ENCODE data around the gene A4GALT.
A peak's percentile ranks its signal among the peaks of the same experiment; 100 is the strongest.
"Not testable (repeated sequence)": the region's sequence is repeated elsewhere in the genome, so short reads cannot be mapped to it uniquely, and the experiment has no call there.

A4GALT gene

DNA sequence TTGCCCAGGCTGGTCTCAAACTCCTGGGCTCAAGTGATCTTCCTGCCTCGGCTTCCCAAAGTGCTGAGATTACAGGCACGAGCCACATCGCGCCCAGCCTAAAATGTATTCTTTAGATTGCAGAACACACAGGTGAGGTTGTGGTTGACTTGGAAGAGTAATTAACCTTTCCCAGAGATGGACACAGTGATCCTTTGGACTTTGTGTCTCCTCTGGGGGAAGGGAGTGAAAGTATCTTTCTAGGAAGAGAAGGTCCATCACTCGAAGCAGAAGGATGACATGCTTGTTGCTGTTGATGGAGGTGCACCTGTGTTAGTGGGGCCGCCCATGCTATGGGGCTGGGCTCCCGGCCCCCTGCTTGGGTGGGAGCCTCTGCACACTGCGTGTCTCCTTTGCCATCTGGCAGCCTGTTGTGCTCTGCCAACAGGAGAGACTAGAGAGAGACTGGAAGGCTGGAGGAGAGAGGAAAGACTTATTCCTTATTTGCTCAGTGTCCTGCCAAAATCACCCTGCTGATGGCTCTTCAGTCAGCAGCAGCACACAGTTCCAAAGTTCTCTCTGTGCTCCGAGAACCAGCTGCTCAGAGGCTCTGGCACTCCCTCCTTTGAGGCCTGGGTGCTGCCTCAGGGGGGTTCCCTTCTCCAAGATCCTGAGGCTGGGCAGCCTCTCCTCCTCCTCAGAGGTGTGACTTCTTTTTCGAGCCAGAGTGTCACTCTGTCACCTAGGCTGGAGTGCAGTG lies 38.4 kb downstream of the A4GALT start:
- no peak for DNase-seq (ENCODE audit: low read depth)

DNA sequence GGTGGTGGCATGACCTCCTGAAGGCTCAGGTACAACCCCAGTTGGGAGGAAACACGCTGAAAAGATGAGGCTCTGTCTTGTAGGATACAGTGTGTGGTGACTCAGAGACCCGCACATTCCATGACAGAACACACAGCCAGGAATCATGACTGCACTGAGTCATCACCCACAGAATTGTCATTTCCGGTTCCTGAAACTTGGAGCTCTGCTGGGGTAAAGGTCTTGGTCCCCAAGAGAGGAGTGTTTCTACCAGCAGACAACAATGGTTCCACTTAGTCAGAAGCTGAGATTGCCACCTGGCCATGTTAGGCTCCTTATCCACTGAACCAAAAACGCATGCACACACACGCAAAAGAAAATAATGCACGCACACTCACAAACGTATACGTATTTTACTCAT lies 40.0 kb downstream of the A4GALT start:
- DNase-seq (ENCODE audit: low read depth), result peak; percentile 96

DNA sequence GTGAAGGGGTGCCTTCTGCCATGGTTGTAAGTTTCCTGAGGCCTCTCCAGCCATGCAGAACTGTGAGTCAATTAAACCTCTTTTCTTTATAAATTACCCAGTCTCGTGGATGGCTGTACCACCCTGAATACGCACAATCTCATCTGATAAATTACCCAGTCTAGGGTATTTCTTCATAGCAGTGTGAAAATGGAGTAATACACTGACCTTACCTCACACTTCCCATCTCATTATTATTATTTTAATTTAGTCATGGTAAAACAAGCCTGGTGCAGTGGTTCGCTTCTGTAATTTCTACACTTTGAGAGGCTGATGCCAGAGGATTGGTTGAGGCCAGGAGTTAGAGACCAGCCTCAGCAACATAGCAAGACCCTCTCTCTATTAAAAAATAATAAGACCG lies 41.0 kb downstream of the A4GALT start:
- DNase-seq (ENCODE audit: low read depth), result no peak

DNA sequence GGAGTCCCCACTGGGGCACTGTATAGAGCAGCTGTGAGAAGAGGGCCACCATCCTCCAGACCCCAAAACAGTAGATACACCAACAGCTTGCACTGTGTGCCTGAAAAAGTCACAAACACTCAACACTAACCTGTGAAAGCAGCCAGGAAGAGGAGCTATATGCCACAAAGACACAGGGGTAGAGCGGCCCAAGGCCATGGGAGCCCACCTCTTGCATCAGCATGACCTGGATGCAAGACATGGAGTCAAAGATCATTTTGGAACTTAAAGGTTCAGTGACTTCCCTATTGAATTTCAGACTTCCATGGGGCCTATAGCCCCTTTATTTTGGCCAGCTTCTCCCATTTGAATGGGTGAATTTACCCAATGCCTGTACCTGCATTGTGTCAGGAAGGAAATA lies 41.8 kb downstream of the A4GALT start:
- no peak for DNase-seq (ENCODE audit: low read depth)

DNA sequence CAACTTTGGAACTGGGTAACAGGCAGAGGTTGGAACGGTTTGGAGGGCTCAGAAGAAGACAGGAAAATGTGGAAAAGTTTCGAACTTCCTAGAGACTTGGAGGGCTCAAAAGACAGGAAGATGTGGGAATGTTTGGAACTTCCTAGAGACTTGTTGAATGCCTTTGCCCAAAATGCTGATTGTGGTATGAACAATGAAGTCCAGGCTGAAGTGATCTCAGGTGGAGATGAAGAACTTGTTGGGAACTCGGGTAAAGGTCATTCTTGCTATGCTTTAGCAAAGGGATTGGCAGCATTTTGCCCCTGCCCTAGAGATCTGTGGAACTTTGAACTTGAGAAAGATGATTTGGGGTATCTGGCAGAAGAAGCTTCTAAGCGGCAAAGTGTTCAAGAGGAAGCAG lies 42.7 kb downstream of the A4GALT start:
- DNase-seq (ENCODE audit: low read depth), result not testable (repeated sequence)

DNA sequence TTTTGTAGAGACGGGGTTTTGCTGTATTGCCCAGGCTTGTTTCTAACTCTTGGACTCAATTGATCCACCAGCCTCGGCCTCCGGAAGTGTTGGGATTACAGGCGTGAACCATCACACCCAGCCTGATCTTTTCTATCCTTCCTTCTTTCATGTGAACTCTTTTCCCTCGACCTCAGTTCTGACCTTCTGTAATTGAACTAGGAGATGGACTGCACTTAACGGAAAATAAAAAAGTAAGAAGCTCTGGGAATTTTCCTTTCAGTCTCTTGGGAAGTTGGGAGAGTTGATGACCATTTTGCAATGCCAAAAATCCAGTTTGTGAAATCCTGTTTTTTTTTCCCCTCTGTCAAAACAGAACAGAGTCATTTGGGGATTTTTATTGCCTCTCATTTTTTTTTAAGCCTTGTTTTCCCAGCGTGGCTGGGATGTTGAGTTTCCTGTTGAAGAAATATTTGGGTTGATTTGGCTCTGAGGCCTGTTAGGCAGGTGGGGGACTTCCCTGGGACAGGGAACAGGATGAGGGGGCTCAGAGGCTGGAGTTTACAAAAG lies 44.5 kb downstream of the A4GALT start:
- DNase-seq (ENCODE audit: low read depth), result no peak

DNA sequence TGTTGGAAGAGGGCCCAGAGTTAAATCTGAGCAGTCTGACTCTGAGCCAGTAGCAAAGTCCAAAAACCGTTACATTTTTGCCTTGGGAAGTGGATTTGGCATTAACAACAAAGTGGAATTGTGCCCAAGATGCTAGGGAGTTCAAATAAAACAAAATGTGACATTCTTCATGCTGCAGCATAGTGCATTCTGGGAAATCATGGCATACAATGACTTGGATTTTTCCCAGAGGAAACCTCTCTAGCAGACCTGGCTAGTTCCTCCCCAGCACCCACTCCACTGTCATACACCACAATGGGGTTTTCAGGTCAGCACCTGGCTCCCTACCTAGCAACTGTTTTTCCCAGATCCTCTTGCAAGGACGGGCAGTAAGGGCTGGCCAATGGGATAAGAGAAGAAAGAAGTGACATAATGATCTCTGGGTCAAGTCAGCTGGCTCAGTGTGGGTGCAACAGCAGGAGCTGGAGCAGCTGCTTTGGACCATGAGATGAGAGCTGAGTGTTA lies 46.7 kb downstream of the A4GALT start:
- DNase-seq (ENCODE audit: low read depth), result no peak

DNA sequence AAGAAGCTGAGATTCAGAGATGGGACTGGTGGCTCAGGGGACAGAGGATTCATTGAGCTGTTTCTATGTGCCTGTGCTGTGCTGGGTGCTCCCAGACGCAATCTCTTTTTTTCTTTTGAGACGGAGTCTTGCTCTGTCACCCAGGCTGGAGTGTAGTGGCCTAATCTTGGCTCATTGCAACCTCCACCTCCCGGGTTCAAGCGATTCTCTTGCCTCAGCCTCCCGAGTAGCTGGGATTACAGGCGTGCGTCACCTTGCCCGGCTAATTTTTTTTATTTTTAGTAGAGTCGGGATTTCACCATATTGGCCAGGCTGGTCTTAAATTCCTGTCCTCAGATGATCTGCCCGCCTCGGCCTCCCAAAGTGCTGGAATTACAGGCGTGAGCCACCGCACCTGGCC lies 47.6 kb downstream of the A4GALT start:
- DNase-seq (ENCODE audit: low read depth), result not testable (repeated sequence)

DNA sequence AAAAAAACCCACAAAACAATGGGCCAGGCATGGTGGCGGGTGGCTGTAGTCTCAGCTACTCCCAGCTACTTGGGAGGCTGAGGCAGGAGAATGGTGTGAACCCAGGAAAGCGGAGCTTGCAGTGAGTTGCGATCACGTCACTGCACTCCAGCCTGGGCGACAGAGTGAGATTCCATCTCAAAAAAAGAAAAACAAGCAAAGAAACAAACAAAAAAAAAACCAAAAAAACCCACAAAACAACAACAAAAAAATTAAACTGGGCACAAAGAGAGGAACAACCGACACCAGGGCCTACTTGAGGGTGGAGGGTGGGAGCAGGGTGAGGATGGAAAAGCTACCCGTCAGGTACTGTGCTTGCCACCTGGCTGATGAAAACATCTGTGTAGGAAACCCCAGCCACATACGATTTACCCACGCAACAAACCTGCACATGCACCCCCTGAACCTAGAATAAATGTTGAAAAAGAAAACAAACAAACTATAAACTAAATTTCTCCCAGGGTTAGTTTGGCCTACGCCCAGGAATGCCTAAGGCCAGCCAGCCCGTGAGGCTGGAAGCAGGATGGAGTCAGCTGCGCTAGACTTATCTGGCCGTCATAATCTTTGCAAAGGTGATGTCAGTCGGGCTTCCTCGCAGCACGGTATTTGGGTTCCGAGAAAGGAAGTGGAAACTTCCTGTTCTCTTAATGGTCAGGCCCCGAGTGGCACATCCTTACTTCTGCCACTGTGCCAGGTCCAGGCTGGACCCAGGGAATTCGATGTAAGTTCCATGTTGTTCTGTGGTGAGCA lies 49.6 kb downstream of the A4GALT start:
- DNase-seq (ENCODE audit: low read depth), result peak; percentile 53

DNA sequence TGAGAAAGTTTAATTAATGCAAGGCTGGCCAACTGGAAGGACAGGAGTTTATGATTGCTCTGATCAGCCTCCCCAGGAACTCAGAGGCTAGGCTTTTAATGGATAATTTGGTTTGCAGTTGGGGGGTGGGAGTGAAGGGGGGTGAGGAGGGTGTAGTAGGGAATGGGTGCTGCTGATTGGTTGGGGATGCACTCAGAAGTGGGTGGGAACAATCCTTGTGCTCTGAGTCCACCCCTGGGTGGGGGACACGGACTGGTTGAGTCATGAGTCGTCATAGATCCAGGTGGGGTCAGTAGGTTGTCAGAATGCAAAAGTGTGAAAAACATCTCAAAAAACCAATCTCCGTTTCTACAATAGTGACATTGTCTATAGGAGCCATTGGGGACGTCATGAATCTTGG lies 50.6 kb downstream of the A4GALT start:
- DNase-seq (ENCODE audit: low read depth), result no peak

DNA sequence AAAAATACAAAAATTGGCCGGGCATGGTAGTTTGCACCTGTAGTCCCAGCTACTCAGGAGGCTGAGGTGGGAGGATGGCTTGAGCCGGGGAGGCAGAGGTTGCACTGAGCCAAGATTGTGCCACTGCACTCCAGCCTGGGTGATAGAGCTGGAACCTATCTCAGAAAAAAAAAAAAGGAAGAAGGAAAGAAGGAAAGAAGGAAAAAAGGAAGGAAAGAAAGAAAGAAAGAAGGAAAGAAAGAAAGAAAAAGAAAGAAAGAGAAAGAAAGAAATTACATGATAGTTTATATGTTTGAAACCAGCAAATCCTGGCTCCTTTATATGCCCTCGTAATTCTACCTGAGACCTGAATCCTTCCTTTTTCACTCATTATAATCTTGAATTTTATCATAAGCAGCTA lies 54.3 kb downstream of the A4GALT start:
- not testable (repeated sequence) for DNase-seq (ENCODE audit: low read depth)

DNA sequence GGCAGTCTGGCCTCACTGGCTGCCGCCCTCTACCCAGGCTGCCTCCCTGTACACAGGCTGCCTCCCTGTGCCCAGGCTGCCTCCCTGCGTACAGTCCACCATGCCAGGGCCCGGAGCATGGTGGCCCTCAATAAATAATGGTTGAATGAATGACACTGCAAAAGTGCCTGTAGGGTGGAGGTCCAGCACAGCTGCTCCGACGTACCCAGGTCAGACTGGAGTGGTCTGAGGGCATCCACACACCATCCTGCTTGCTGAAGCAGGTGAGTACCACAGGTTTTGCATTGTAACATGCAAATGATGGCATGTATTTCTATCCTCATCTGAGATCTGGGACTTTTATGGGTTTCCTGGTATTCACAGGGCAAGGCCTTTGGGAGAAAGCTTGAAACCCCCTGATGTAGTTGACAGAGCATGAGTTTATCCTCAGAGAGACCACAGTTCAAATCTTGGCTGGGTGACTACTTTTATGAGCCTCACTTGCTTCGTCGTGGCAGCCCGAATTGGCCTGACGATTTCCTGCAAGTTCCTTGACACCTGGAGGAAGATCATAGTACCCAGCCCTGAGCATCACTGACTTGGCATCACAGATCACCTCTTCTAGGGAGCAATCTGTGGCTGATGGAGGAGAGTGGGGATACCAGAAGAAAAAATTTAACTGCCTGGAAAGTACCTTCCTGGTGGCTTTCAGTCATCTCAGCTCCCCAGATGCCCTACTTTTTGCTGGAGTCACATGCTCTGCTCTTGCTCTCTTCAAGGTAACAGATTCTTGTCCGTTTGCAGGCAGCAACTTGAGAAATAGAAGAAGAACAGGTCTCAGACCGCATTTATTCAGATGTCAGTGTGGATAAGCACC lies 55.5 kb downstream of the A4GALT start:
- no peak for DNase-seq (ENCODE audit: low read depth)

DNA sequence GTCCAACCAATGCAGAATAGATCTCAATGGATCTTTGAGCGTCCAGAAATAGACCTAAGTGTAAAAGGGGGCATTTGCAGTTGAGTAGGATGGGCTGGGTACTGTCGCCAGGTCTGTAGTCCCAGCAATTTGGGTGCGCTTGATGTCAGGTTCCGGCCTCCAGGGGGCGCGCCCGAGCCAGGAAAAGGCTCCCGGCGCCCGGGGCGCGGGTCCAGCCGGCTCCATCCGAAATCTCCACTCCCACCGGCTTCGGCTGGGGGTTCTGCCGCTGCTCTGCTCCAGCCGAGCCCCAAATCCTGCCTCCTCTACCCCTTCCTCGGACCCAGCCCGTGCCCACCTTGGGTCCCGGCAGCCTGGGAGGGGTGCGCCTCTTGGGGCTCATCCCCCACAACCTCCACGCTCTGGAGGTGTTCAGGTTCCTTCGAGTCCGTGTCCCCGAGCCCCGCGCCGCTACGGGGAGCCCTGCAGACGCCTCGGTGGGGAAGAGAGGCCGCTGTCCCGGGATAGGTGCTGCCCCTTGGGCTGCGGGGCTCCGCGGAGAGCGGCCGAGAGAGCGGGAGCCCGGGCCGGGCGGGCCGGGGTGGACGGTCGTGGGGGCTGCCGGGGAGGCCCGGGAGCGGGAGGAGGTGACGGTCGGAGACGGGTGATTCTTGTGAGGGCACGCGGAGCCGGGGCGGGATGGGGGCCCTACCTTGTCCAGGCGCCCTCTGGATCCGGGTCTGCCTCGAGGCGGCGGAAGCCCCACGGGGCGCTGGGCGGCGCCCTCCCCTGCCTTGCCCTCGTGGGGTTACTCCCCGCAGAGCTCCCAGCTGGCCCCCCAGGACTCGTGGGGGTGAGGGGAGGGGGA lies 58.5 kb downstream of the A4GALT start:
- peak; percentile 40 for DNase-seq (ENCODE audit: low read depth)

DNA sequence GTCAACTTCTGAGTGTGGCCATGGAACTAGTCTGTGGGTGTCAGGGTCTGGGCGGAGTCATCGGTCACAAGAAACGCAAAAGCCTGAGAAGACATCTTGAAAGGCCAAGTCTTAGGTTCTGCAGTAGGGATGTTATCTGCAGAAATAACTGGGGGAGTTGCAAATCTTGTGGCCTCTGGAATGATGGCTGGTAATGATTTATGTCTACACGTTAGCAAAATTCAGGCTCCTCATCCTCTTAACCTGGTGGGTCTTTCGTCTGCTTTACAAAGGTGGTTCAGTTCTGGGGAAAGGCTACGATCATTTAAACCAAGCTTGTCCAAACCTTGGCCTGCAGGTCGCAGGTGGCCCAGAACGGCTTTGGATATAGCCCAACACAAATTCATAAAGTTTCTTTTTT lies 64.1 kb downstream of the A4GALT start:
- no peak for DNase-seq (ENCODE audit: low read depth)

DNA sequence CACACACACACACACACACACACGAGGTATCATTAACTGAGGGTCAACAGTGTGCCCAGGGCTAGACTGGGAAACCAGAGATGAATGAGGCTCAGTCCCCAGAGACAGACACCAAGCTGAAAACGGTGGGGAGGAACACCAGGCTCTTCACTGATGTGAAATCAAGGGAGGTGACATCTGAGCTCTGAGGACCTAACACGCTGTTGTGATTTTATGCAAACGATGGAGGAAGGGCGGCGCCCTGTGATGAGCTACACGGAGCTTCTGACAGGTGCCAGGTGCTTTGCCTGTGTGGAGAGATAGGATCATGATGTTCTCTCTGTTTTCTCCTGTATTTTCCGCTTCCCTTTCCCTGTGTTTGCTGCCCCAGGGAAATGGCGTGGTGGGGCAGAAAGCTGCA lies 65.0 kb downstream of the A4GALT start:
- DNase-seq (ENCODE audit: low read depth), result no peak

DNA sequence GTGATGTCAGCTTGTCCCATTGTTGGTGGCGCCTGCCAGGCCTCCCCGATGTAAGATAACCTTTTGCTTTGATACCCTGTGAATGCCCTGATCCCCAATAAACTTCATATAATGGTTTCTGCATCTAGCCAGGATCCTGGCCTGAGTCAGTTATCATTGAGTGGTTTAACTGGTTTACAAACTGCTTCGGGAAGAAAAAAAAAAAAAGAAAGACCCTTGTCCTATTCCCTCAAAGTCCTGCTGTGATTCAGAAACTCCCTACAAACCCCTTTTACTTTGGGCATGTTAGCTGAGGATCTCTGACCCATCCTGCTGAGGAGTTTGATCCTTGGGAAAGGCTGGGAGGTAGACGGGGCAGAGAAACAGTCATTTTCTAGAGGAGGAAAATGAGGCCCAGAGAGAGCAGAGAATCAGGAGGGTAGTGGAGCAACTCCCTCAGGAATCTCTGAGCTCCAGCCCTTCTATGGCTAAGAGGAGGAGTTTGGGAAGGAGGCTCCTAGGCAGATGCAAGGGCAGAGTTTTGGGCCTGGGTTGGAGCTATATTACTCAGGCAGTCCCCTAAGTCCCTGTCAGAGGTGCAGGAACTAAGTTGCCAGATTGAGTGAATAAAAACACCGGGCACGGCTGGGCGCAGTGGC lies 66.1 kb downstream of the A4GALT start:
- no peak for DNase-seq (ENCODE audit: low read depth)

DNA sequence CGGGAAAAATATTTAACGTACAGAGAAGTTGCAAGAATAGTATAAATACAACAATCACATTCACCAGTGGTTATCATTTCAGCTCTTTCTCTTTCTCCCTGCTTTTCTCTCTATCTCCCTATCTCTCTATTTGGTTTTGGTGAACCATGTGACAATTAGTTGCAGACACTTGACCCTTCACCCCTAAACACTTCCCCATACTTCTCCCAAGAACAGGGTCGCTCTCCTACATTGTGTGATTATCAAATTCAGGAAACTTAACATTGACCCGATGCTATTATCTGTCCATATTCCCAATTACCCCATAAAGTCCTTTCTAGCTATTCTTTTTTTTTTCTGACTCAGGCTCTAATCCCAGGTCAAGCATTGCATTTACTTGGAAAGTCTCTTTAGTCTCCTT lies 66.7 kb downstream of the A4GALT start:
- DNase-seq (ENCODE audit: low read depth), result no peak

DNA sequence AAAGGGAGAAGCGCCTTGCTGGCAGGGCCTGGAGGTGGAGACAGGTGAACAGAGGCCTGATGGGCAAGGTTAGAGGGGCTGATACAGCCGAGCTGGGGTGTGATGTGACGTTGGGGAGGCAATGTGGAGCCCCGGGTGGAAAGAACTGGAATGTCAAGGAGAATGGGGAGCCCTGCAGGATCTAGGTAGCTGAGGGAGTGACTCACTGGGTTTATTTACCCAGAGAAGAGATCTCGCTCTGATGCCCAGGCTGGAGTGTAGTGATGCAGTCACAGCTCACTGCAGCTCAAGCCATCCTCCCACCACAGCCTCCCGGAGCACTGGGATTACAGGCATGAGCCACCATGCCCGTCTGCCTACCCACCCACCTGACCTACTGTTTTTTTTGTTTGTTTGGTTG lies 69.5 kb downstream of the A4GALT start:
- peak; percentile 52 for DNase-seq (ENCODE audit: low read depth)

DNA sequence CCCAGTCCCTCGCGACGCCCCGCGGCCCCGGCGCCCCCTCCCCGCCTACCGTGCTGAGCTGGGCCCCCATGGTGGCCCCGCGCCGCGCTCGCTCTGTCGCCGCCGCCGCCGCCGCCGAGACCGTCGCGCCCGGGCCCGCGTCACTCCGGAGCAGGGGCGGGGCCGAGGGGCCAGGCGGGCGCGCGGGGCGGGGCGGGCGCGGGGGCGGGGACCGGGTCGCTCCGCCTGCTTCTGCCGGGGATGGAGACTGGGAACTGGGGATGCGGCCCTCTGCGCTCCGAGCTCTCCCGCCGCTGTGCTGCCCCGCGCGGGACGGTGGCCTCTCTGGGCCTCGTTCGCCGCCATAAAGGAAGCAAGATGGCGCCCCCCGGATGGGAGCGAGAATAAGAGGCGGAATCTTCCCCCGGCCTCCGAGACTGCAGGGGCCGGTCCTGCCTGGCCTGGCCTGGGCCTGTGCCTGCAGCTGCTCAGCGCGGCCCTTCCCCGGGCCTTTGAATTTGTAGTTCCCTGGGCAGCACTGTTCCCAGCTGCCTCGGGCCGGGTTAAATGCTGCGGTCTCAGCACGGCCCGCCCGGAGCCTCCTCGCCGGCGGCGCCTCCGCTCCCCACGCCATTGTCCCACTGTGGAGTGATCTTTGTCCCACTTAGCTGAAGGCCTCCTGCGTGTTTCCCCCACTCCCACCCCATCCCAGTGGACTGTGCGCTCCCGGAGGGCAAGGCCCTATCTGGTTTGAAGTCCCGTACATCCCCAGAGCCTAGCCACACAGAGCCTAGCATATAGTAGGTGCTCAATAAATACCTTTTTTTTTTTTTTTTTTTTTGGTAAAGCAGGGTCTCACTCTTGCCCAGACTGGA lies 71.2 kb downstream of the A4GALT start, which contains the start of gene CYB5R3:
Gene CYB5R3, minus strand, starts transcription at position 147 of the 854 bp plus-strand sequence. Its CDS starts 77 bp downstream, at position 70.
- peak; percentile 83 for DNase-seq (ENCODE audit: low read depth)
